ENCODE results near the gene TSHR. TPM values are rescaled to one million over a fixed set of nuclear protein-coding genes. Genes with fewer than 3 reads are reported as not detected.

Gene TSHR
- total RNA-seq, 1 experiment from 2014 or later: not detected

- Mint-ChIP-seq H3K27me3 (ENCODE audit: insufficient read depth, unreplicated experiment) (no peaks in the 10 kb centered on the region), H3K27ac (ENCODE audit: low read depth, unreplicated experiment) (no peak overlapping the region), H3K4me3 (ENCODE audit: unreplicated experiment) (no peak overlapping the region), H3K36me3 (ENCODE audit: insufficient read depth, unreplicated experiment) (peaks cover 6% of the 10 kb centered on the region), H3K9me3 (ENCODE audit: unreplicated experiment) (no peaks in the 10 kb centered on the region), H3K4me1 (ENCODE audit: insufficient read depth, unreplicated experiment) (peaks cover 16% of the 10 kb centered on the region)
- no TSS peak for BruUV-seq (replicated peaks)
- no peak for DNase-seq (ENCODE audit: unreplicated experiment)
- intact Hi-C loops (cut with micrococcal nuclease): no loop called here
- TF ChIP-seq CTCF (IDR thresholded peaks at IDR 0.05; ENCODE audit: unreplicated experiment): no peak
- ChIA-PET CTCF (interaction anchor here (0.6 to 1.7 kb wide), 4 partner anchors 56 to 905 kb away, joined by 3 to 6 read pairs (median 3); no protein-coding TSS in a partner anchor), POLR2A (interaction anchor here (1.1 kb wide), 1 partner anchor 8 kb away, joined by 4 read pairs; the partner anchor contains the start of gene CEP128)
These were observed 21.7 kb upstream of the TSHR start for GRCh38 chr14:80933686-80934085.

GRCh38 chr14:80940146-80940545, 15.3 kb upstream of the TSHR start:
- BruUV-seq (replicated peaks): no TSS peak
- no peak for TF ChIP-seq CTCF (IDR thresholded peaks at IDR 0.05; ENCODE audit: unreplicated experiment)
- peaks cover 13% of the 10 kb centered on the region for H3K4me1 Mint-ChIP-seq (ENCODE audit: insufficient read depth, unreplicated experiment)
- no peaks in the 10 kb centered on the region for H3K9me3 Mint-ChIP-seq (ENCODE audit: unreplicated experiment)
- H3K27ac Mint-ChIP-seq (ENCODE audit: low read depth, unreplicated experiment): no peak overlapping the region
- CTCF ChIA-PET: interaction anchor here (0.6 to 1.8 kb wide), 3 partner anchors 50 to 451 kb away, joined by 3 to 6 read pairs (median 4); no protein-coding TSS in a partner anchor
- POLR2A ChIA-PET: interaction anchor here (0.7 to 2.6 kb wide), 4 partner anchors 32 to 885 kb away, joined by 3 to 9 read pairs (median 5); no protein-coding TSS in a partner anchor
- peaks cover 6% of the 10 kb centered on the region for H3K36me3 Mint-ChIP-seq (ENCODE audit: insufficient read depth, unreplicated experiment)
- peak; percentile 47 for DNase-seq (ENCODE audit: unreplicated experiment)
- intact Hi-C loops (cut with micrococcal nuclease): no loop called here
- no peak overlapping the region for H3K4me3 Mint-ChIP-seq (ENCODE audit: unreplicated experiment)
- no peaks in the 10 kb centered on the region for H3K27me3 Mint-ChIP-seq (ENCODE audit: insufficient read depth, unreplicated experiment)

- Mint-ChIP-seq H3K9me3 (ENCODE audit: unreplicated experiment) (no peaks in the 10 kb centered on the region), H3K27ac (ENCODE audit: low read depth, unreplicated experiment) (peak within 1 kb of the TSS; percentile 94), H3K27me3 (ENCODE audit: insufficient read depth, unreplicated experiment) (no peaks in the 10 kb centered on the region), H3K4me1 (ENCODE audit: insufficient read depth, unreplicated experiment) (peaks cover 13% of the 10 kb centered on the region), H3K36me3 (ENCODE audit: insufficient read depth, unreplicated experiment) (peaks cover 6% of the 10 kb centered on the region), H3K4me3 (ENCODE audit: unreplicated experiment) (peak within 1 kb of the TSS; percentile 82)
- peak; percentile 99 for DNase-seq (ENCODE audit: unreplicated experiment)
- intact Hi-C loops (cut with micrococcal nuclease): no loop called here
- TSS peak; percentile 68 for BruUV-seq (replicated peaks)
- ChIA-PET POLR2A (interaction anchor here (0.6 to 2.6 kb wide), 8 partner anchors 8 to 1915 kb away, joined by 3 to 9 read pairs (median 4); no protein-coding TSS in a partner anchor), CTCF (interaction anchor here (0.6 to 1.8 kb wide), 10 partner anchors 12 to 461 kb away, joined by 3 to 6 read pairs (median 4); partner anchors contain the start of gene TSHR)
- TF ChIP-seq CTCF (IDR thresholded peaks at IDR 0.05; ENCODE audit: unreplicated experiment): no peak
These were observed 13.9 kb upstream of the TSHR start, which contains the start of gene CEP128 for GRCh38 chr14:80941241-80942185. TSS of gene CEP128 (minus strand) at chr14:80941738.

GRCh38 chr14:80942191-80942600, 13.2 kb upstream of the TSHR start:
- DNase-seq (ENCODE audit: unreplicated experiment): no peak
- intact Hi-C loops (cut with micrococcal nuclease): no loop called here
- H3K27me3 Mint-ChIP-seq (ENCODE audit: insufficient read depth, unreplicated experiment): no peaks in the 10 kb centered on the region
- H3K36me3 Mint-ChIP-seq (ENCODE audit: insufficient read depth, unreplicated experiment): peaks cover 6% of the 10 kb centered on the region
- peak overlapping the region; percentile 94 for H3K27ac Mint-ChIP-seq (ENCODE audit: low read depth, unreplicated experiment)
- no peaks in the 10 kb centered on the region for H3K9me3 Mint-ChIP-seq (ENCODE audit: unreplicated experiment)
- ChIA-PET POLR2A (interaction anchor here (0.8 to 2.6 kb wide), 5 partner anchors 9 to 277 kb away, joined by 3 to 9 read pairs (median 5); no protein-coding TSS in a partner anchor), CTCF (interaction anchor here (0.6 to 1.7 kb wide), 5 partner anchors 12 to 460 kb away, joined by 3 to 9 read pairs (median 3); partner anchors contain the start of gene TSHR)
- H3K4me3 Mint-ChIP-seq (ENCODE audit: unreplicated experiment): peak overlapping the region; percentile 82
- BruUV-seq (replicated peaks): no TSS peak
- peaks cover 13% of the 10 kb centered on the region for H3K4me1 Mint-ChIP-seq (ENCODE audit: insufficient read depth, unreplicated experiment)
- TF ChIP-seq CTCF (IDR thresholded peaks at IDR 0.05; ENCODE audit: unreplicated experiment): no peak

All from MCF 10A (cell line).